GM19328 (cell line): ENCODE data around the gene PRSS23.
"Not testable (repeated sequence)": the region's sequence is repeated elsewhere in the genome, so short reads cannot be mapped to it uniquely, and the experiment has no call there.

ENCODE experiments used
- ATAC-seq: cut with Tn5 transposase; IDR thresholded peaks from one replicate; pipeline ENCODE4 v1.9.1; 2021; ENCODE audit warnings: mild to moderate bottlenecking, moderate library complexity; ENCODE audit not compliant: unreplicated experiment

PRSS23 gene

GRCh38 chr11:86812322-86812670 lies 12.0 kb downstream of the PRSS23 start:
- no peak for ATAC-seq

DNA sequence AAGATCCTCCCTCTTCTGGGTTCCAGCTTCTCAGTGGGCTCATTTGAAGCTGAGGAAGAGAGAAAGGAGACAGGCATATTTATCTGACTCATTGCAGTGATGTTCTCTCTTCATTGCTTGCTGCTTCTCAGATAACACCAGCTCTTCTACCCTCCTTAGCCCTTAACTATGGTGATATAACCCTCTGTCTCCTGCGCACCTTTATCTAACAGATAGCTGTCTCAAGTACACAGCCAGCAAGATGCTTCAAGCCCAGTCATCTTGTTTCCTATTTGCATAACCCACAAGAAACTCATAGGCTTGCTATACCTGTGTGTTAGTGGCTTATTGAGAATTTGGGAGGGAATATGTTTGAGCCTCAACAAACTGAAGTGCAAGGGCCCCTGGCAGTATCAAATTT lies 12.6 kb downstream of the PRSS23 start:
- no peak for ATAC-seq

GRCh38 chr11:86814775-86815174 lies 14.4 kb downstream of the PRSS23 start:
- no peak for ATAC-seq

- ATAC-seq = no peak
Observed at GRCh38 chr11:86815726-86816125, 15.4 kb downstream of the PRSS23 start.

GRCh38 chr11:86816251-86816726 lies 15.9 kb downstream of the PRSS23 start:
- ATAC-seq = no peak

- no peak for ATAC-seq
Observed at GRCh38 chr11:86818462-86819192, 18.3 kb downstream of the PRSS23 start.

DNA sequence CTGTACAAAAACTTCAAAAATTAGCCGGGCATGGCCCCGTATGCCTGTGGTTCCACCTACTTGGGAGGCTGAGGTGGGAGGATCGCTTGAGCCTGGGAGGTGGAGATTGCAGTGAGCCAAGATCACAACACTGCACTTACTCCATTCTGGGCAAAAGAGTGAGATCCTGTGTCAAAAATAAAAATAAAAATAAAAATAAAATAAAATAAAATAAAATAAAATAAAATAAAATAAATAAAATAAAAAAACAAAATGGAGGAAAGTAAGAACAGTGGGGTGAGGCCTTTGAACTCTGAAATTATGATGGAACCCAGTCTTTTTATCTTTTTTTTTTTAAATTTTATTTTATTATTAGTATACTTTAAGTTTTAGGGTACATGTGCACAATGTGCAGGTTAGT lies 23.8 kb downstream of the PRSS23 start:
- ATAC-seq = not testable (repeated sequence)

DNA sequence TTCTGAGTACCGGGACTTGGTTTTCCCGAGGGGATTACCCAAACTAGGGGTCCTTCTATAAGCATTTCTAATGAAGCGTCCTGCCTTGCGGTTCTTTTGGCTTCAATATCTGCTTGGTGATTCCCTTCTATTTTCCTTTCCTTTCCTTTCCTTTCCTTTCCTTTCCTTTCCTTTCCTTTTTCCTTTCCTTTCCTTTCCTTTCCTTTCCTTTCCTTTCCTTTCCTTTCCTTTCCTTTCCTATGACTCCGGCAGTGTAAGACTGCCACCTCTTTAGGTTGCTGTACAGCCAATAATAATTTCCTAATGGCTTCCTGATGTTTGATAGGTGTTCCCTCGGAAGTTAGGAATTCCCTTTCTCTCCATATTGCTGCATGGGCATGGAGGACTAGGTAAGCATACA lies 34.0 kb downstream of the PRSS23 start:
- not testable (repeated sequence) for ATAC-seq

- not testable (repeated sequence) for ATAC-seq
Observed at GRCh38 chr11:86844762-86845508, 44.6 kb downstream of the PRSS23 start.

GRCh38 chr11:86848132-86848531 lies 47.8 kb downstream of the PRSS23 start:
- no peak for ATAC-seq

GRCh38 chr11:86849679-86850078 lies 49.3 kb downstream of the PRSS23 start:
- ATAC-seq = no peak
